HepG2 (cell line): ENCODE results near the gene PPP1R13B. TPM values are rescaled to one million over a fixed set of nuclear protein-coding genes. Genes with fewer than 3 reads are reported as not detected.

Source experiments
- ATAC-seq: fragments of 200-7000 bp; cut with Tn5 transposase; 3 replicates; pipeline ENCODE4 v1.9.1; 2020; ENCODE audit warnings: mild to moderate bottlenecking, moderate library complexity
- BruUV-seq: library from RNA; stranded (reverse); fragments of 400-500 nt; replicated peaks from 2 replicates; lab custom pipeline; 2021; lab: Mats Ljungman, UMichigan
- CTCF ChIA-PET: fragments of 300-600 bp; formaldehyde crosslinking; extraction: SDS; loops from one replicate; lab custom pipeline; 2021; ENCODE audit warnings: low total read pairs, inconsistent platforms, low intra/inter-chr PET ratio; lab: Yijun Ruan, JAX
- POLR2A ChIA-PET: fragments of 350-600 bp; sonication (Branson Sonifier 250); formaldehyde crosslinking; loops from one replicate; lab custom pipeline; 2020; ENCODE audit warnings: antibody characterized with exemption, inconsistent platforms; lab: Yijun Ruan, JAX
- DNase-seq: peaks from one replicate; pipeline ENCODE4 v3.0.0-alpha.2; 2015; ENCODE audit warnings: low spot score
- FAIRE-seq: peaks from 3 replicates; lab custom pipeline; 2011; peaks lifted over from hg19 to GRCh38; lab: Jason Lieb, UNC
- H2AFZ ChIP-seq: one replicate; pipeline ENCODE4 v1.6.1; 2011; ENCODE audit warnings: low read length, inconsistent platforms
- H3K27ac ChIP-seq: fragments of 300-600 bp; 3 replicates; pipeline ENCODE4 v1.8.0; 2011; ENCODE audit warnings: mixed run types, mild to moderate bottlenecking, mixed read lengths, low read length, inconsistent platforms; ENCODE audit not compliant: insufficient read depth; ENCODE audit errors: extremely low read length
- H3K27me3 ChIP-seq, 2 experiments: fragments of 200-600 bp in 1 of 2; 2 replicates in 1 of 2; 3 replicates in 1 of 2; pipeline versions ENCODE4 v1.6.0 to v1.8.0; 2011; ENCODE audit warnings: low read length in 2 of 2, mild to moderate bottlenecking in 2 of 2, moderate library complexity in 2 of 2, inconsistent platforms in 1 of 2; ENCODE audit not compliant: insufficient read depth in 2 of 2, control insufficient read depth in 1 of 2
- H3K36me3 ChIP-seq, 2 experiments: fragments of 200-600 bp in 1 of 2; replicated peaks in 1 of 2; 2 replicates in 1 of 2; 3 replicates in 1 of 2; pipeline versions ENCODE4 v1.5.1 to v1.8.0; 2011; ENCODE audit warnings: low read length in 2 of 2, inconsistent platforms in 1 of 2; ENCODE audit not compliant: insufficient read depth in 2 of 2, control insufficient read depth in 1 of 2
- H3K4me1 ChIP-seq: 2 replicates; pipeline ENCODE4 v1.5.1; 2012; ENCODE audit warnings: low read length, inconsistent platforms; ENCODE audit not compliant: insufficient read depth
- H3K4me2 ChIP-seq: 2 replicates; pipeline ENCODE4 v1.6.0; 2011; ENCODE audit warnings: low read depth, low read length, inconsistent platforms
- H3K4me3 ChIP-seq, 3 experiments: fragments of 200-600 bp in 1 of 3; sonication (generic), shearing (Covaris generic) in 1 of 3; replicated peaks in 1 of 3; 2 replicates each; pipeline ENCODE4 v1.5.1; 2011 to 2016; ENCODE audit warnings: low read length in 3 of 3, inconsistent platforms in 2 of 3, low read depth in 2 of 3, mild to moderate bottlenecking in 2 of 3, control low read depth in 1 of 3, mixed read lengths in 1 of 3; ENCODE audit not compliant: insufficient read depth in 1 of 3
- H3K79me2 ChIP-seq: one replicate; pipeline ENCODE4 v1.6.1; 2011; ENCODE audit warnings: low read length, inconsistent platforms; ENCODE audit not compliant: insufficient read depth
- H3K9ac ChIP-seq: 2 replicates; pipeline ENCODE4 v1.6.0; 2011; ENCODE audit warnings: mild to moderate bottlenecking, low read depth, low read length, inconsistent platforms; ENCODE audit not compliant: insufficient read depth
- H3K9me3 ChIP-seq: 2 replicates; pipeline ENCODE4 v1.5.1; 2012; ENCODE audit warnings: mild to moderate bottlenecking, low read length
- H4K20me1 ChIP-seq: 2 replicates; pipeline ENCODE4 v1.6.0; 2011; ENCODE audit warnings: inconsistent platforms, mild to moderate bottlenecking, low read length, moderate library complexity; ENCODE audit not compliant: insufficient read depth
- ATF1 ChIP-seq: IDR thresholded peaks from 2 replicates; pipeline ENCODE4 v1.6.1; 2016; ENCODE audit warnings: mild to moderate bottlenecking, control low read depth
- PATZ1 ChIP-seq: sonication (generic); formaldehyde crosslinking; IDR thresholded peaks from 2 replicates; pipeline ENCODE4 v1.4.0; 2020; ENCODE audit warnings: missing genetic modification reagents
- SAP130 ChIP-seq: IDR thresholded peaks from 2 replicates; pipeline ENCODE4 v1.6.1; 2016; ENCODE audit warnings: low read depth
- SOX13 ChIP-seq, 3 experiments: fragments of 450-650 bp in 1 of 3; sonication (generic) in 1 of 3; formaldehyde crosslinking in 1 of 3; IDR thresholded peaks in 2 of 3; conservative IDR thresholded peaks in 1 of 3; 2 replicates each; pipeline versions ENCODE4 v1.5.0 to v1.6.1; 2016 to 2020; ENCODE audit warnings: antibody characterized with exemption in 1 of 3, mild to moderate bottlenecking in 1 of 3, missing compliant biosample characterization in 1 of 3, missing genetic modification reagents in 1 of 3, moderate library complexity in 1 of 3
- SOX5 ChIP-seq: IDR thresholded peaks from 2 replicates; pipeline ENCODE4 v1.6.1; 2016; ENCODE audit warnings: borderline replicate concordance
- SOX6 ChIP-seq, 2 experiments: fragments of 450-650 bp in 1 of 2; sonication (generic) in 1 of 2; formaldehyde crosslinking in 1 of 2; IDR thresholded peaks; 2 replicates each; pipeline versions ENCODE4 v1.4.0 to v1.6.1; 2017 to 2020; ENCODE audit warnings: antibody characterized with exemption in 1 of 2, mild to moderate bottlenecking in 1 of 2, missing genetic modification reagents in 1 of 2
- SP140L ChIP-seq: sonication (generic); formaldehyde crosslinking; IDR thresholded peaks from 2 replicates; pipeline ENCODE4 v1.4.0; 2020; ENCODE audit warnings: missing genetic modification reagents, borderline replicate concordance
- SP5 ChIP-seq: IDR thresholded peaks from 2 replicates; pipeline ENCODE4 v1.6.1; 2016; ENCODE audit warnings: low read depth, borderline replicate concordance
- TBX2 ChIP-seq: sonication (generic); formaldehyde crosslinking; IDR thresholded peaks from 2 replicates; pipeline ENCODE4 v1.5.0; 2020; ENCODE audit warnings: missing genetic modification reagents, mild to moderate bottlenecking, borderline replicate concordance
- ZNF281 ChIP-seq: sonication (generic); formaldehyde crosslinking; IDR thresholded peaks from 2 replicates; pipeline ENCODE4 v1.4.0; 2020; ENCODE audit warnings: missing genetic modification reagents, borderline replicate concordance
- ZNF343 ChIP-seq: sonication (generic); formaldehyde crosslinking; IDR thresholded peaks from 2 replicates; pipeline ENCODE4 v1.4.0; 2020; ENCODE audit warnings: mild to moderate bottlenecking, missing genetic modification reagents
- whole genome bisulfite sequencing: methylation state at CpG from one replicate; pipeline ENCODE4 v1.1.6; 2017; ENCODE audit warnings: low lambda C conversion rate; 5-methylcytosine and 5-hydroxymethylcytosine counted together
- in situ Hi-C: cut with HindIII; loops from 2 replicates; pipeline ENCODE4 v1.10.0; 2017; ENCODE audit warnings: low pct_unique_long_range_greater_than_20kb; ENCODE audit not compliant: extremely low pct_ligation_motif_present
- intact Hi-C: fragments of 100-400 bp; cut with micrococcal nuclease; formaldehyde crosslinking; loops from one replicate; pipeline ENCODE4 v1.10.0; 2022; ENCODE audit not compliant: unreplicated experiment
- polyA plus RNA-seq, 8 experiments: library from polyadenylated mRNA; depleted of rRNA in 3 of 8; stranded (reverse) in 7 of 8; unstranded in 1 of 8; fragments of >200 nt; fragmentation: Illumina TruSeq in 4 of 8; extraction: Trizol in 4 of 8; gene quantifications; 2 replicates each; pipeline versions ENCODE4 v1.2.1 to v1.2.3, GENCODE V29; 2011 to 2016; ENCODE audit warnings: low read depth in 4 of 8, missing spikeins in 1 of 8, mixed read lengths in 1 of 8; ENCODE audit not compliant: insufficient read depth in 1 of 8
- total RNA-seq, 5 experiments: library from RNA; depleted of rRNA; stranded (reverse); fragments of >200 nt; fragmentation: Illumina TruSeq; extraction: Trizol; gene quantifications; 2 replicates each; pipeline ENCODE4 v1.2.3, GENCODE V29; 2016; ENCODE audit warnings: low read depth in 1 of 5

Gene PPP1R13B
- total and polyA plus RNA-seq, 2 of the 13 experiments (the other 11 are each of a cell fraction or from before 2014, with no cell fraction given) = 4.6 to 9.4 TPM

GRCh38 chr14:103819503-103820307 is 27.7 kb downstream of the PPP1R13B start:
- peak overlapping the region; percentile 66 for H3K4me2 ChIP-seq
- BruUV-seq = no TSS peak
- H2AFZ ChIP-seq = no peak overlapping the region
- H3K4me1 ChIP-seq = peaks cover 36% of the 10 kb centered on the region
- peak; percentile 57 for FAIRE-seq
- peak; percentile 63 for DNase-seq
- CTCF ChIA-PET = no interaction called here
- peak overlapping the region; percentile 46; the same call in 1 of the 2 replicates for H3K9ac ChIP-seq
- peaks cover 29% of the 10 kb centered on the region for H3K79me2 ChIP-seq
- H3K27ac ChIP-seq = peak overlapping the region; percentile 42
- 15% methylated on average over 7 of the region's 7 CpGs for WGBS
- POLR2A ChIA-PET = interaction anchor here (1.2 to 1.9 kb wide), 2 partner anchors 29 to 60 kb away, joined by 4 to 6 read pairs; no protein-coding TSS in a partner anchor
- H3K9me3 ChIP-seq = no peaks in the 10 kb centered on the region
- TF ChIP-seq SP140L (CRISPR knock-in tag) = no peak
- 0 out of 2 replicates have a peak, but pooled peaks have one; percentile 20 for TF ChIP-seq SOX5 (CRISPR knock-in tag)
- TF ChIP-seq ZNF343 (CRISPR knock-in tag) = no peak
- TF ChIP-seq SAP130 (CRISPR knock-in tag) = peak; percentile 27; the same call in 1 of the 2 replicates
- peak; percentile 64 for TF ChIP-seq PATZ1 (CRISPR knock-in tag)
- TF ChIP-seq SOX13 (IDR thresholded peaks at IDR 0.05) = no peak
- TF ChIP-seq SOX13 (CRISPR knock-in tag; conservative IDR thresholded peaks at IDR 0.05 in 1 of 2, IDR thresholded peaks at IDR 0.05 in 1 of 2) = peak in 1 of 2 experiments; percentile 7; a peak in 1 of 4 replicates
- no peak for TF ChIP-seq ATF1 (CRISPR knock-in tag)
- peak; percentile 37; the same call in 1 of the 2 replicates for TF ChIP-seq TBX2 (CRISPR knock-in tag)
- 0 out of 2 replicates have a peak, but pooled peaks have one; percentile 19 for TF ChIP-seq SP5 (CRISPR knock-in tag)
- TF ChIP-seq ZNF281 = peak; percentile 58; the same call in 1 of the 2 replicates
- TF ChIP-seq SOX6 (IDR thresholded peaks at IDR 0.05) = no peak
- 0 out of 2 replicates have a peak, but pooled peaks have one; percentile 21 for TF ChIP-seq SOX6 (CRISPR knock-in tag; IDR thresholded peaks at IDR 0.05)
- peak overlapping the region; percentile 3 to 39 (median 8); a peak in 3 of 6 replicates for H3K4me3 ChIP-seq
- in situ Hi-C loops = no loop called here
- intact Hi-C loops = no loop called here
- no peaks in the 10 kb centered on the region for H3K36me3 ChIP-seq
- H4K20me1 ChIP-seq = no peaks in the 10 kb centered on the region
- ATAC-seq = peak; percentile 92
- H3K27me3 ChIP-seq = no peaks in the 10 kb centered on the region
